RPMI7951 (cell line): ENCODE data around the gene USP17L5. TPM values are rescaled to one million over a fixed set of nuclear protein-coding genes. Genes with fewer than 3 reads are reported as not detected.
"Not testable (repeated sequence)": the region's sequence is repeated elsewhere in the genome, so short reads cannot be mapped to it uniquely, and the experiment has no call there.

Experiments
- DNase-seq: peaks from one replicate; pipeline ENCODE4 v3.0.0-alpha.2; 2012; ENCODE audit warnings: low read depth
- total RNA-seq: library from RNA; depleted of rRNA; stranded (reverse); fragments of >200 nt; shearing (Covaris generic); gene quantifications from 2 replicates; pipeline ENCODE4 v1.2.3, GENCODE V29; 2014; rRNA removed

USP17L5 gene
- total RNA-seq, result not detected in 2 replicates

DNA sequence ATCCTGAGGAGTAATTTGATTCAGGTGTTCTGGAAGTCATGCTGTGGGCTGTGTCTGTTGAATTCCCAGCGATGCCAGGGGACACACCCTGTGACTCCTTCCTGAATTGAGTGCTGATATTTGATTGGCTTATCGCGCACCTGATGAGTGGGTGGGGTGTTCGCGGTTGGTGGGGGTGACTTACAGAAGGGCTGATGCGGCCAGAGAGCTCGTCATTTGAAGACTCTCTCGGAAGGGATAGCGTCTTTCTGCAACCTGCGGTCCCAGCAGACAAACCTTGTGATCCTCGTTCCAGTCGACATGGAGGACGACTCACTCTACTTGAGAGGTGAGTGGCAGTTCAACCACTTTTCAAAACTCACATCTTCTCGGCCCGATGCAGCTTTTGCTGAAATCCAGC is at the start of gene USP17L5:
USP17L5 (plus strand) TSS at position 301 of the 400 bp plus-strand sequence; CDS start at position 301, 0 bp downstream.
- not testable (repeated sequence) for DNase-seq

GRCh38 chr4:9324191-9324590 is 15.0 kb upstream of the USP17L5 start:
- DNase-seq, result not testable (repeated sequence)

DNA sequence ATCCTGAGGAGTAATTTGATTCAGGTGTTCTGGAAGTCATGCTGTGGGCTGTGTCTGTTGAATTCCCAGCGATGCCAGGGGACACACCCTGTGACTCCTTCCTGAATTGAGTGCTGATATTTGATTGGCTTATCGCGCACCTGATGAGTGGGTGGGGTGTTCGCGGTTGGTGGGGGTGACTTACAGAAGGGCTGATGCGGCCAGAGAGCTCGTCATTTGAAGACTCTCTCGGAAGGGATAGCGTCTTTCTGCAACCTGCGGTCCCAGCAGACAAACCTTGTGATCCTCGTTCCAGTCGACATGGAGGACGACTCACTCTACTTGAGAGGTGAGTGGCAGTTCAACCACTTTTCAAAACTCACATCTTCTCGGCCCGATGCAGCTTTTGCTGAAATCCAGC is 14.3 kb upstream of the USP17L5 start, which contains the start of gene USP17L24:
USP17L24 (plus strand) TSS at position 301 of the 400 bp plus-strand sequence; CDS start at position 301, 0 bp downstream.
- not testable (repeated sequence) for DNase-seq

DNA sequence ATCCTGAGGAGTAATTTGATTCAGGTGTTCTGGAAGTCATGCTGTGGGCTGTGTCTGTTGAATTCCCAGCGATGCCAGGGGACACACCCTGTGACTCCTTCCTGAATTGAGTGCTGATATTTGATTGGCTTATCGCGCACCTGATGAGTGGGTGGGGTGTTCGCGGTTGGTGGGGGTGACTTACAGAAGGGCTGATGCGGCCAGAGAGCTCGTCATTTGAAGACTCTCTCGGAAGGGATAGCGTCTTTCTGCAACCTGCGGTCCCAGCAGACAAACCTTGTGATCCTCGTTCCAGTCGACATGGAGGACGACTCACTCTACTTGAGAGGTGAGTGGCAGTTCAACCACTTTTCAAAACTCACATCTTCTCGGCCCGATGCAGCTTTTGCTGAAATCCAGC is 9.6 kb upstream of the USP17L5 start, which contains the start of gene USP17L25:
USP17L25 (plus strand) TSS at position 301 of the 400 bp plus-strand sequence; CDS start at position 301, 0 bp downstream.
- not testable (repeated sequence) for DNase-seq

DNA sequence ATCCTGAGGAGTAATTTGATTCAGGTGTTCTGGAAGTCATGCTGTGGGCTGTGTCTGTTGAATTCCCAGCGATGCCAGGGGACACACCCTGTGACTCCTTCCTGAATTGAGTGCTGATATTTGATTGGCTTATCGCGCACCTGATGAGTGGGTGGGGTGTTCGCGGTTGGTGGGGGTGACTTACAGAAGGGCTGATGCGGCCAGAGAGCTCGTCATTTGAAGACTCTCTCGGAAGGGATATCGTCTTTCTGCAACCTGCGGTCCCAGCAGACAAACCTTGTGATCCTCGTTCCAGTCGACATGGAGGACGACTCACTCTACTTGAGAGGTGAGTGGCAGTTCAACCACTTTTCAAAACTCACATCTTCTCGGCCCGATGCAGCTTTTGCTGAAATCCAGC is 4.8 kb upstream of the USP17L5 start, which contains the start of gene USP17L26:
USP17L26 (plus strand) TSS at position 301 of the 400 bp plus-strand sequence; CDS start at position 301, 0 bp downstream.
- DNase-seq, result not testable (repeated sequence)

DNA sequence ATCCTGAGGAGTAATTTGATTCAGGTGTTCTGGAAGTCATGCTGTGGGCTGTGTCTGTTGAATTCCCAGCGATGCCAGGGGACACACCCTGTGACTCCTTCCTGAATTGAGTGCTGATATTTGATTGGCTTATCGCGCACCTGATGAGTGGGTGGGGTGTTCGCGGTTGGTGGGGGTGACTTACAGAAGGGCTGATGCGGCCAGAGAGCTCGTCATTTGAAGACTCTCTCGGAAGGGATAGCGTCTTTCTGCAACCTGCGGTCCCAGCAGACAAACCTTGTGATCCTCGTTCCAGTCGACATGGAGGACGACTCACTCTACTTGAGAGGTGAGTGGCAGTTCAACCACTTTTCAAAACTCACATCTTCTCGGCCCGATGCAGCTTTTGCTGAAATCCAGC is 4.6 kb downstream of the USP17L5 start, which contains the start of gene USP17L27:
USP17L27 (plus strand) TSS at position 301 of the 400 bp plus-strand sequence; CDS start at position 301, 0 bp downstream.
- DNase-seq, result not testable (repeated sequence)

DNA sequence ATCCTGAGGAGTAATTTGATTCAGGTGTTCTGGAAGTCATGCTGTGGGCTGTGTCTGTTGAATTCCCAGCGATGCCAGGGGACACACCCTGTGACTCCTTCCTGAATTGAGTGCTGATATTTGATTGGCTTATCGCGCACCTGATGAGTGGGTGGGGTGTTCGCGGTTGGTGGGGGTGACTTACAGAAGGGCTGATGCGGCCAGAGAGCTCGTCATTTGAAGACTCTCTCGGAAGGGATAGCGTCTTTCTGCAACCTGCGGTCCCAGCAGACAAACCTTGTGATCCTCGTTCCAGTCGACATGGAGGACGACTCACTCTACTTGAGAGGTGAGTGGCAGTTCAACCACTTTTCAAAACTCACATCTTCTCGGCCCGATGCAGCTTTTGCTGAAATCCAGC is 9.4 kb downstream of the USP17L5 start, which contains the start of gene USP17L28:
USP17L28 (plus strand) TSS at position 301 of the 400 bp plus-strand sequence; CDS start at position 301, 0 bp downstream.
- not testable (repeated sequence) for DNase-seq

DNA sequence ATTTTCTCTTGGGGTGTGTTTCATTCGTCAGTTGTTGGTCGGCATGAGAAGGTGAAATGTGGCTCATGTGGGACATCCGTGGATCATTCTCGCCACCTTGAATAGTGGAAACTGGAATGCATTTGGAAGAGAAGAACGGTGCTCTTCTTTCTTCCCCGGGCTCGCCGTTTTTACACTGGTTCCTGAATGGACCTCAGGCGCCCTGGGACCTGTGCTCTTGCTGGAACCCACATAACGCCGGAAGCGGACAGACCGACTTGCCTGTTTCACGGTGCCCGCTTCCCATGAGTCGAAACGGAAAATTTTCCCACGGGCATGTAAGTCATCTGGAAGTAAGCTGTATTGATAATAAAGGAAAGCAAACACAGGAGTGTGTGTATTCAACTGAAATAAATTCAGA is 11.7 kb downstream of the USP17L5 start:
- not testable (repeated sequence) for DNase-seq

GRCh38 chr4:9353338-9353737 is 14.1 kb downstream of the USP17L5 start, which contains the start of gene USP17L29:
Gene USP17L29, plus strand, starts transcription at chr4:9353638. Its CDS starts 0 bp downstream, at chr4:9353638.
- not testable (repeated sequence) for DNase-seq

DNA sequence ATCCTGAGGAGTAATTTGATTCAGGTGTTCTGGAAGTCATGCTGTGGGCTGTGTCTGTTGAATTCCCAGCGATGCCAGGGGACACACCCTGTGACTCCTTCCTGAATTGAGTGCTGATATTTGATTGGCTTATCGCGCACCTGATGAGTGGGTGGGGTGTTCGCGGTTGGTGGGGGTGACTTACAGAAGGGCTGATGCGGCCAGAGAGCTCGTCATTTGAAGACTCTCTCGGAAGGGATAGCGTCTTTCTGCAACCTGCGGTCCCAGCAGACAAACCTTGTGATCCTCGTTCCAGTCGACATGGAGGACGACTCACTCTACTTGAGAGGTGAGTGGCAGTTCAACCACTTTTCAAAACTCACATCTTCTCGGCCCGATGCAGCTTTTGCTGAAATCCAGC is 23.6 kb downstream of the USP17L5 start, which contains the start of gene USP17L30:
USP17L30 (plus strand) TSS at position 301 of the 400 bp plus-strand sequence; CDS start at position 301, 0 bp downstream.
- not testable (repeated sequence) for DNase-seq

DNA sequence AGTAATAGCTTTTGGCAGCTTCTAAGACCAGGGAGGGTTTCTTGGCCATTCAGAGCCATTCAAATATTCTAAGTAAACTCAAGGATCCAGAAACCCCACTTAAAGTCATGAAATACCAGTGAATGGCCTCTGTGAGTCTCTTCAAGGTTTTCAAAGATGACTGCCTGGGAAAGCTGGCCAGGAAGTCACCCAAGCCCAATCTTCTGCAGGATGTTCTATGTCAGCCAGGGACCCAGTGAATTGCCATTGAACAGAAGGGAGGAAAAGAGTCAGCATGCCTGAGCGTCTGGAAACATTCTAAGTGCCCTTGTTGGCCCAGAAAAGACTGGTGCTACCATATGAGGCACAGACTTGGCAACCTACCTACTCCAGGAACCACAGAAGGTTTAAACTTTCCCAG is 40.7 kb downstream of the USP17L5 start:
- DNase-seq, result not testable (repeated sequence)

DNA sequence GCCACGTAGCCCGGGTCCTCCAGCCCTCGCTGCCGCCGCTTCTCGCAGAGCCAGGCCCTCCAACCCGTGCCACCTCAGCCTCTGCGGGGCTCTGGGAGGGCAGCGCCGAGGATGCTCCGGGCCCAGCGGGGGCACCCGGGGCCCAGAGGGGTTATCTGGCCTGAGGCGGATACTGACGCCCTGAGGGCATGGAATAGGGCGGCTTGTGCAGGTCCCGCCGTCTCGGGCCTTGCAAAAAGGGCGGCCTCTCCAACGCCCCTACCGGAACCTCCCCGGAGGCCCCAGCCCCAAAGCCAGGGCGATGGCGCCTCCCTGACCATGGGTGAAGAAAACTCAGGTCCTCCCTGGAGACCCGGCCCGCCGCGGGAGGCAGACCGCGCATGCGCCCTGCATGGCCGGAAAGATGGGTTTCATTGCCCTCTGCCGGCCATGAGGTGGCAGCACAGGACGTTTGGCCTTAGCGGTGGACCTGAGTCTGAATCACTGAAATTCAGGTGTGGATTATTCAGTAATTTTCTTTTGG is 41.9 kb downstream of the USP17L5 start:
- not testable (repeated sequence) for DNase-seq

DNA sequence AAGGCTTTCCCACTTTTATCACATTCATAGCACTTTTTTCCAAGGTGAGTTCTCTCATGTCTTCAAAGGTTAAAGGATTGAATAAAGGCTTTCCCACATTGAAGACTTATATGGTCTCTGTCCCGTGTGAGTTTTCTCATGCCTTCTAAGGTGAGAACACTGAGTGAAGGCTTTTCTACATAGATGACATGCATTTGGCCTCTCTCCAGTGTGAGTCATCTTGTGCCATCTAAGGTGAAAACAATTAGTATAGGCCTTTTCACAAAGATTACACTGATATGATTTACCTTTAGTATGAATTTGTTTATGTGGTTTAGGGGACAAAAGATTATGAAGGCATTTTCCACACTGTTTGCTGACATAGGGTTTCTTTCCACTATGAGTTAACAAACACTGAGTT is 44.9 kb downstream of the USP17L5 start:
- no peak for DNase-seq

DNA sequence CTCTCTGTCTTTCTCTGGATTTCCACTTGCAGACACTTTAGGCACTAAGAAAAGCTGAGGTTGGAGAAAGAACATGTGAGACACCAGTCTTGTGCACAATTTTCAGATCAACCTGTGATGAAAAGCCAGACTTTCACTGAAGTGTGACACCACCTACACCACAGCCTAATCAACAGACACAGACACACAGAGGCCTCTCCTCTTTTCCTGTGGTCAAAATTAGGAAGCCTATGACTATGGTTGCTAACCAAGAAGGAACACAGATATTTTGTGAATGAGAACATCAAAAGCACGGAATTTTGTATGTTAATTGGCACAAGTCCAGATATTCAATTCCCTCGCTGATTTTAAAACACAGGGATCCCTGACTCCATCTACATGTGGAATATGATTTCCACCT is 49.8 kb downstream of the USP17L5 start:
- not testable (repeated sequence) for DNase-seq

Other genes with a start within 250 kb of the USP17L5 start
- not detected in 2 replicates for gene FAM90A26, start 169.0 kb upstream of the USP17L5 start, total RNA-seq
- not detected in 2 replicates for gene USP17L10, start 128.7 kb upstream of the USP17L5 start, total RNA-seq
- not detected in 2 replicates for gene USP17L11, start 124.0 kb upstream of the USP17L5 start, total RNA-seq
- gene USP17L12, start 119.3 kb upstream of the USP17L5 start, total RNA-seq, result not detected in 2 replicates
- not detected in 2 replicates for gene USP17L13, start 114.5 kb upstream of the USP17L5 start, total RNA-seq
- not detected in 2 replicates for gene USP17L15, start 105.0 kb upstream of the USP17L5 start, total RNA-seq
- not detected in 2 replicates for gene USP17L17, start 95.5 kb upstream of the USP17L5 start, total RNA-seq
- not detected in 2 replicates for gene USP17L18, start 90.8 kb upstream of the USP17L5 start, total RNA-seq
- gene USP17L19, start 86.0 kb upstream of the USP17L5 start, total RNA-seq, result not detected in 2 replicates
- not detected in 2 replicates for gene USP17L20, start 81.3 kb upstream of the USP17L5 start, total RNA-seq
- not detected in 2 replicates for gene USP17L21, start 76.5 kb upstream of the USP17L5 start, total RNA-seq
- gene USP17L22, start 71.8 kb upstream of the USP17L5 start, total RNA-seq, result not detected in 2 replicates
- gene USP17L24, start 14.2 kb upstream of the USP17L5 start, total RNA-seq, result not detected in 2 replicates
- gene USP17L25, start 9.5 kb upstream of the USP17L5 start, total RNA-seq, result not detected in 2 replicates
- not detected in 2 replicates for gene USP17L26, start 4.7 kb upstream of the USP17L5 start, total RNA-seq
- not detected in 2 replicates for gene USP17L27, start 4.7 kb downstream of the USP17L5 start, total RNA-seq
- gene USP17L28, start 9.5 kb downstream of the USP17L5 start, total RNA-seq, result not detected in 2 replicates
- not detected in 2 replicates for gene USP17L29, start 14.2 kb downstream of the USP17L5 start, total RNA-seq
- not detected in 2 replicates for gene USP17L30, start 23.7 kb downstream of the USP17L5 start, total RNA-seq
- not detected in 2 replicates for gene DEFB131A, start 105.0 kb downstream of the USP17L5 start, total RNA-seq